ENCODE results near the gene NXNL2. TPM values are rescaled to one million over a fixed set of nuclear protein-coding genes. Genes with fewer than 3 reads are reported as not detected.
A peak's percentile ranks its signal among the peaks of the same experiment; 100 is the strongest.

NXNL2 gene
- total RNA-seq: not detected

DNA sequence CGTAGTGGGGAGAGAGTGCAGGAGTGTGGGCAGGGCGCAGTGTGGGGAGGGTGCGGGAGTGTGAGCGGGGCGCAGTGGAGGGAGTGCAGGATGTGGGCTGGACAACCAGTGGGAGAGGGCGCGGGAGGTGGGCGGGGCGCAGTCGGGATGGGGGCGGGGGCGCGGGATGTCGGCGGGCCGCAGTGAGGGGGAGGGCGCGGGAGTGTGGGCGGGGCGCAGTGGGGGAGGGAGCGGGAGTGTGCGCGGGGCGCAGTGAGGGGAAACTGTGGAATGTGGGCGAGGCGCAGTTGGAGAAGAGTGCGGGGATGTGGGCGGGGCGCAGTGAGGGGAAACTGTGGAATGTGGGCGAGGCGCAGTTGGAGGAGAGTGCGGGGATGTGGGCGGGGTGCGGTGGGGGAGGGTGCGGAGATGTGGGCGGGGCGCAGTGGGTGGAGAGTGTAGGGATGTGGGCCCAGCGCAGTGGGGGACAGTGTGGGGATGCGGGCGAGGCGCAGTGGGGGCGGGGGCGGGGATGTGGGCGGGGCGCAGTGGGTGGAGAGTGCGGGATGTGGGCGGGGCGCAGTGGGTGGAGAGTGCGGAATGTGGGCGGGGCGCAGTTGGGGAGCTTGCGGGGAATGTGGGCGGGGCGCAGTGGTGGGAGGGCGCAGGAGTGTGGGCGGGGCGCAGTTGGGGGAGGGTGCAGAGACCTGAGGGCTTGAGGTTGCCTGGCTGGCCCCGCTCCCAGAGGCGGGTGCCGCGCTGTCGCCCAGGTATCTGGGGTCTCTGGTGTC, at the start of gene NXNL2:
Gene NXNL2 (plus strand): TSS at position 723 of the 770 bp plus-strand sequence. CDS start 257 bp downstream, outside the sequence.
- ChIA-PET POLR2A (no interaction called here), CTCF (no interaction called here)
- DNase-seq (peak; percentile 27), ATAC-seq (peak; percentile 40)
- H3K27me3 Mint-ChIP-seq: peaks cover 52% of the 10 kb centered on the region
- H3K27ac Mint-ChIP-seq: no peak within 1 kb of the TSS
- no peaks in the 10 kb centered on the region for H3K36me3 Mint-ChIP-seq (ENCODE audit: low read depth)
- intact Hi-C loops (cut with micrococcal nuclease): no loop called here
- TF ChIP-seq, protein P1, sequence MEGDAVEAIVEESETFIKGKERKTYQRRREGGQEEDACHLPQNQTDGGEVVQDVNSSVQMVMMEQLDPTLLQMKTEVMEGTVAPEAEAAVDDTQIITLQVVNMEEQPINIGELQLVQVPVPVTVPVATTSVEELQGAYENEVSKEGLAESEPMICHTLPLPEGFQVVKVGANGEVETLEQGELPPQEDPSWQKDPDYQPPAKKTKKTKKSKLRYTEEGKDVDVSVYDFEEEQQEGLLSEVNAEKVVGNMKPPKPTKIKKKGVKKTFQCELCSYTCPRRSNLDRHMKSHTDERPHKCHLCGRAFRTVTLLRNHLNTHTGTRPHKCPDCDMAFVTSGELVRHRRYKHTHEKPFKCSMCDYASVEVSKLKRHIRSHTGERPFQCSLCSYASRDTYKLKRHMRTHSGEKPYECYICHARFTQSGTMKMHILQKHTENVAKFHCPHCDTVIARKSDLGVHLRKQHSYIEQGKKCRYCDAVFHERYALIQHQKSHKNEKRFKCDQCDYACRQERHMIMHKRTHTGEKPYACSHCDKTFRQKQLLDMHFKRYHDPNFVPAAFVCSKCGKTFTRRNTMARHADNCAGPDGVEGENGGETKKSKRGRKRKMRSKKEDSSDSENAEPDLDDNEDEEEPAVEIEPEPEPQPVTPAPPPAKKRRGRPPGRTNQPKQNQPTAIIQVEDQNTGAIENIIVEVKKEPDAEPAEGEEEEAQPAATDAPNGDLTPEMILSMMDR (IDR thresholded peaks at IDR 0.05): no peak
- H3K4me1 Mint-ChIP-seq (ENCODE audit: low read depth): peaks cover 8% of the 10 kb centered on the region
- no peaks in the 10 kb centered on the region for H3K9me3 Mint-ChIP-seq
- H3K4me3 Mint-ChIP-seq: peak within 1 kb of the TSS; percentile 21

DNA sequence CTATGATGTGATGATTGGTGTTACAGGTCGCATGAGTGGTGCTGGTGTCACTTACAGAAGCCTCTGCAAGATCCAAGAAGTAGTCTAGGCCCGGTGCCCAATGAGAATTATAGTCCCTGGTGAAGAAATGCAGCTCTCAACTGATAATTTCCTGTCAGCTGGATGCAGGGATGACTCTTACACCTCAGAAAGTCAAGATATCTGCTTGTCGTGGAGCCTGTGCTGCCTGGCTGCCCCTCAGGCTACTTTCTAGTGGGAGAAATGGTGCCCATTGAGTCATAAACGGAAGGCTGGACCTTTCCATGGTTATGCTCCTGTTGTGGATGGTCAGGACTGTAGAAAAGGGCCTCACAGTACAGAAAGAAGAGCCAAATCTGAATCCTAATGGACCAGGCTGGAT, 46.8 kb upstream of the NXNL2 start:
- TF ChIP-seq, protein P1 (IDR thresholded peaks at IDR 0.05): no peak
- no peak overlapping the region for H3K4me3 Mint-ChIP-seq
- H3K9me3 Mint-ChIP-seq: no peaks in the 10 kb centered on the region
- no peaks in the 10 kb centered on the region for H3K4me1 Mint-ChIP-seq (ENCODE audit: low read depth)
- ATAC-seq (no peak), DNase-seq (no peak)
- intact Hi-C loops (cut with micrococcal nuclease): no loop called here
- CTCF ChIA-PET: no interaction called here
- H3K27me3 Mint-ChIP-seq: no peaks in the 10 kb centered on the region
- H3K36me3 Mint-ChIP-seq (ENCODE audit: low read depth): peaks cover 6% of the 10 kb centered on the region
- POLR2A ChIA-PET: interaction anchor here (1.2 kb wide), 1 partner anchor 62 kb away, joined by 3 read pairs; no protein-coding TSS in a partner anchor
- H3K27ac Mint-ChIP-seq: no peak overlapping the region

DNA sequence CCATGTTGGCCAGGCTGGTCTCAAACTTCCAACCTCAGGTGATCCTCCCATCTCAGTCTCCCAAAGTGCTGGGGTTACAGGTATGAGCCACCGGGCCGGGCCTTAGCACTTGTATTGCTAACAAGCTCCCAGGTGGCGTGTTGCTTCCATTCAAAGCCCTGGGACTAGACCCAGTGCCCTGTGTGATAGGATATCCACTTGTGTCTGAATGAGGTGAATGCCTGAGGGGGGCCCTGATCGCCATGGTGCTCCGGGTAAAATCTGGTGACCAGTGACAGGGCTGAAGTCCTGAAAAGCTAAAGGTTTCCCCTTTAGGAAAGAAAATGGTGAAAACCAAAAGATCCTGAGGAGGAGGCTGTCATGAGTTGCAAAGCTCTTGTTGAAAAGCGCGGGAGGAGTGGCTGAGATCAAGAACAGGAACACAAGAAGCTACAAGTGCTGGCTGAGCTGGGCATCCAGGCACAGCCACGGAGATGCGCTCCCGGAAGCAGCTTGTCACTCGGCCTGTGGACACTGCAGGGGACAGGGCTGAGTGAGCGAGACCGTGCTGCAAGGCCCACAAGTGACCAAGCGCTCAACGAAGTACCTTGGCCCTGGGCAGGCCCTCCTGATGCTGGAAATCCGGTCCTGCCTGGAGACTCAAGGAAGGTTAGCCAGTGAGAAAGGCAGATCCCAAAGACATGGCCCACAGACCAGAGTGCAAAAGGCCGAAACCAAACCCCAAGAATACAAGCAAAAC, 39.8 kb upstream of the NXNL2 start:
- TF ChIP-seq, protein P1 (IDR thresholded peaks at IDR 0.05): no peak
- intact Hi-C loops (cut with micrococcal nuclease): no loop called here
- Mint-ChIP-seq H3K4me1 (ENCODE audit: low read depth) (no peaks in the 10 kb centered on the region), H3K9me3 (no peaks in the 10 kb centered on the region), H3K27me3 (no peaks in the 10 kb centered on the region), H3K36me3 (ENCODE audit: low read depth) (no peaks in the 10 kb centered on the region), H3K4me3 (no peak overlapping the region), H3K27ac (no peak overlapping the region)
- CTCF ChIA-PET: no interaction called here
- ATAC-seq (no peak), DNase-seq (no peak)
- POLR2A ChIA-PET: no interaction called here

DNA sequence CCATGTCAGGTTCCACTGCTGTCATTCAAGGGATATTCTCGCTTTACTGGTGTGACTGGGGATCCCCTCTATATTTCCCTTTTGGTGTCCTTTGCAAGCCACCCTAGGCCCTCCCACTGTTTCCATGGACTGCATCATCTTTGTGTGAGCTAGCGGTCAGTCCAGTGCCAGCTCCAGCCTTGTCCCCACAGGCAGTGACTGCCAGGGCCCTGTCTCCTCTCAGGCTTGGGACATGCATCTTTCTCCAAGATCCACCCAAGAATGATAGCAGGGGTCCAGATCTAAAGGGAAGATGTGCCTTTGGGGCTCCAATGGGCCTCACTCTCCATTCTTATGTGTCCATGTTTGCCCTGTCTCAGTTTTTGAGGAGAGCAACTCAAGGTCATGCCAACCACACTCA, 37.8 kb upstream of the NXNL2 start:
- Mint-ChIP-seq H3K36me3 (ENCODE audit: low read depth) (no peaks in the 10 kb centered on the region), H3K9me3 (no peaks in the 10 kb centered on the region), H3K27me3 (no peaks in the 10 kb centered on the region), H3K4me3 (no peak overlapping the region), H3K27ac (no peak overlapping the region), H3K4me1 (ENCODE audit: low read depth) (no peaks in the 10 kb centered on the region)
- POLR2A ChIA-PET: no interaction called here
- CTCF ChIA-PET: no interaction called here
- ATAC-seq (no peak), DNase-seq (no peak)
- intact Hi-C loops (cut with micrococcal nuclease): no loop called here
- TF ChIP-seq, protein P1 (IDR thresholded peaks at IDR 0.05): no peak

DNA sequence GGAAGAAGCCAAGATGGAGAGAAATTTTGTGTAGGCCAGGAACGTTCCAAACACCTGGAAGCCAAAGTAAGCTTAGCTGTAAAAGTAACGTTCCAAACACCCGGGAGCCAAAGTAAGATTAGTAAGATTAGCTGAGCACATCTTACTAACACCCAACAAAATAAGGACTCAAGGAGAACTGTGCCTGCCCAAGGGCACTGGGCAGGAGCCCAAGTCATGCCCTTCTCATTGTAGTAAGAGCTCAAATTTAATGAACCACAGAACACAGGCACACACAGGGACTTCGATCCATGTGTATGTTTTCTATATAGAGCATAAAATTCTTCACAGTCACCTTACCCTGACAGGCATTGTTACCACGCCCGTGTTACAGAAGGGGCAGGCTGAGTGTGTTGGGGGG, 36.1 kb upstream of the NXNL2 start:
- H3K9me3 Mint-ChIP-seq: no peaks in the 10 kb centered on the region
- ATAC-seq (no peak), DNase-seq (no peak)
- intact Hi-C loops (cut with micrococcal nuclease): no loop called here
- H3K36me3 Mint-ChIP-seq (ENCODE audit: low read depth): no peaks in the 10 kb centered on the region
- no peak overlapping the region for H3K27ac Mint-ChIP-seq
- CTCF ChIA-PET: no interaction called here
- no peak overlapping the region for H3K4me3 Mint-ChIP-seq
- H3K27me3 Mint-ChIP-seq: no peaks in the 10 kb centered on the region
- POLR2A ChIA-PET: interaction anchor here (0.7 kb wide), 1 partner anchor 740 kb away, joined by 3 read pairs; no protein-coding TSS in a partner anchor
- no peaks in the 10 kb centered on the region for H3K4me1 Mint-ChIP-seq (ENCODE audit: low read depth)
- TF ChIP-seq, protein P1 (IDR thresholded peaks at IDR 0.05): no peak

Data from activated CD8-positive, alpha-beta T cell treated with anti-CD3 and anti-CD28 coated beads for 36 hours (primary cell).